ENCODE measurements around the gene CAMK2A.

DNA sequence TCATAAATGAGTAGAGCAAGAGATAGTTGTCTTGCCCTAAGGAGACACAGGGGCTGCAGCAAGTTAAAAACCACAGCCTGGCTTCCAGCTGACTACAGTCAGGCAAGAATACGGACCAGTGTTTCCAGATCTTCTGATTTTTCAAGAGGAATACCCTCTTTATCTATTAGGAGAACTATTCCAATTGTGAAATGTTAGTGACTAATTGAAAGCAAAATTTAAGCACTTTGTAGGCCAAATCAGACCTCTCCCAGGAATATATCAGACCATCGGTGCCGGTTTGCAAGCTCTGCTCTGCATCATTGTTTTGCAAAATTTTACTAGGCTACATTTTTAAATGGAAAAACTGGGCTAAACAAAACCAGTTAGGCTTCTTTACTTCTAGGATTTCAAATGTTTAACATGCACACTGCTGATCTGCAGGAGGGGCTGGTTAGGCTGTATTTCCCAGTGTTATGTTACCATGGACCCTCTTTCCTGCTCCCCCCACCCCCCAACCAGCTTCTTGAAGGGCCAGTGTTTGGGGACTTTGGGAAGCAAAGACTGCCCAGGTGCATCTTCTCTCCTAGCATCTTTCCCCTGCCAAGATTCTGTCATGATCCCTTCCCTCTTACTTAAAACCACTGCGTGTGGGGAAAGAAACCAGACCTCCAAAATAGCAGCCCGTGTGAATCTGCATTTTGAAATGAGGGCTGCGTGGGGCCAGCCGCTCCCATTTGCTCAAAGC, 14.2 kb upstream of the CAMK2A start:
- TF ChIP-seq CTCF (IDR thresholded peaks at IDR 0.05) (no peak), POLR2A (IDR thresholded peaks at IDR 0.05) (no peak)

Data from upper lobe of left lung (tissue), 4 donors.